IMR-90 (cell line): ENCODE data around the gene ZNF507. TPM values are rescaled to one million over a fixed set of nuclear protein-coding genes. Genes with fewer than 3 reads are reported as not detected.

Experiments used
- ATAC-seq: fragments of 200-7000 bp; cut with Tn5 transposase; 2 replicates; pipeline ENCODE4 v1.9.1; 2020; ENCODE audit warnings: low read depth, mild to moderate bottlenecking, moderate library complexity
- BruUV-seq: library from RNA; stranded (reverse); fragments of 400-500 nt; replicated peaks from 2 replicates; lab custom pipeline; 2021; lab: Mats Ljungman, UMichigan
- CTCF ChIA-PET: fragments of 300-600 bp; formaldehyde crosslinking; extraction: SDS; loops from one replicate; lab custom pipeline; 2021; ENCODE audit warnings: antibody characterized with exemption; lab: Yijun Ruan, JAX
- POLR2A ChIA-PET: fragments of 300-600 bp; sonication (Branson Sonifier 250); formaldehyde crosslinking; loops from one replicate; lab custom pipeline; 2022; ENCODE audit warnings: antibody characterized with exemption; ENCODE audit not compliant: unreplicated experiment; lab: Charles Lee
- DNase-seq: peaks from one replicate; pipeline ENCODE4 v3.0.0; 2013
- H2AFZ ChIP-seq: replicated peaks from 2 replicates; pipeline ENCODE3; 2013; ENCODE audit warnings: low read length, mild to moderate bottlenecking; ENCODE audit not compliant: poor library complexity
- H2AK5ac ChIP-seq: 2 replicates; pipeline ENCODE4 v1.6.1; 2013; ENCODE audit warnings: low read depth, low read length, inconsistent platforms
- H2AK9ac ChIP-seq: replicated peaks from 2 replicates; pipeline ENCODE3; 2013; ENCODE audit warnings: mild to moderate bottlenecking, low read depth, low read length, moderate library complexity; ENCODE audit not compliant: poor library complexity
- H2BK120ac ChIP-seq: 2 replicates; pipeline ENCODE4 v1.6.1; 2013; ENCODE audit warnings: low read depth, low read length, inconsistent platforms
- H2BK15ac ChIP-seq: 3 replicates; pipeline ENCODE4 v1.6.1; 2013; ENCODE audit warnings: low read depth, low read length, inconsistent platforms
- H2BK20ac ChIP-seq: 2 replicates; pipeline ENCODE4 v1.6.1; 2013; ENCODE audit warnings: low read depth, mild to moderate bottlenecking, inconsistent platforms, low read length, moderate library complexity
- H2BK5ac ChIP-seq: 2 replicates; pipeline ENCODE4 v1.6.1; 2013; ENCODE audit warnings: mild to moderate bottlenecking, low read depth, low read length, inconsistent platforms; ENCODE audit not compliant: poor library complexity, severe bottlenecking
- H3K14ac ChIP-seq: replicated peaks from 2 replicates; pipeline ENCODE4 v1.6.1; 2013; ENCODE audit warnings: low read depth, low read length, inconsistent platforms
- H3K18ac ChIP-seq: 2 replicates; pipeline ENCODE4 v1.6.1; 2013; ENCODE audit warnings: low read depth, low read length, control low read depth
- H3K23ac ChIP-seq: 2 replicates; pipeline ENCODE4 v1.6.1; 2013; ENCODE audit warnings: low read depth, low read length, inconsistent platforms
- H3K27ac ChIP-seq: 2 replicates; pipeline ENCODE4 v1.5.1; 2013; ENCODE audit warnings: mild to moderate bottlenecking, control low read depth, low read length; ENCODE audit not compliant: insufficient read depth
- H3K27me3 ChIP-seq: 2 replicates; pipeline ENCODE4 v1.6.1; 2013; ENCODE audit warnings: low read length; ENCODE audit not compliant: control insufficient read depth, insufficient read depth
- H3K36me3 ChIP-seq: 2 replicates; pipeline ENCODE4 v1.6.1; 2013; ENCODE audit warnings: low read length, mixed read lengths; ENCODE audit not compliant: control insufficient read depth, insufficient read depth
- H3K4ac ChIP-seq: 2 replicates; pipeline ENCODE4 v1.6.1; 2013; ENCODE audit warnings: low read depth, low read length, inconsistent platforms
- H3K4me1 ChIP-seq: 2 replicates; pipeline ENCODE4 v1.6.1; 2013; ENCODE audit warnings: low read length, mixed read lengths; ENCODE audit not compliant: control insufficient read depth, insufficient read depth
- H3K4me2 ChIP-seq: 2 replicates; pipeline ENCODE4 v1.6.1; 2013; ENCODE audit warnings: low read depth, mild to moderate bottlenecking, control low read depth, low read length, moderate library complexity
- H3K4me3 ChIP-seq: 2 replicates; pipeline ENCODE4 v1.5.1; 2013; ENCODE audit warnings: low read depth, mild to moderate bottlenecking, control low read depth, low read length, moderate library complexity; ENCODE audit not compliant: insufficient read depth
- H3K56ac ChIP-seq: 2 replicates; pipeline ENCODE4 v1.6.1; 2013; ENCODE audit warnings: low read length, inconsistent platforms; ENCODE audit not compliant: insufficient read depth; ENCODE audit errors: extremely low read depth
- H3K79me1 ChIP-seq, 2 experiments: 2 replicates each; pipeline ENCODE4 v1.6.1; 2013; ENCODE audit warnings: low read length in 2 of 2, inconsistent platforms in 1 of 2, low read depth in 1 of 2
- H3K9ac ChIP-seq: 2 replicates; pipeline ENCODE4 v1.6.1; 2013; ENCODE audit warnings: low read depth, low read length, control low read depth
- H3K9me1 ChIP-seq: 2 replicates; pipeline ENCODE4 v1.6.1; 2013; ENCODE audit warnings: low read length, inconsistent platforms; ENCODE audit not compliant: insufficient read depth
- H3K9me3 ChIP-seq: 2 replicates; pipeline ENCODE4 v1.6.1; 2013; ENCODE audit warnings: low read length; ENCODE audit not compliant: control insufficient read depth, insufficient read depth
- H4K20me1 ChIP-seq: 2 replicates; pipeline ENCODE4 v1.6.1; 2013; ENCODE audit warnings: low read length, inconsistent platforms; ENCODE audit not compliant: insufficient read depth
- H4K5ac ChIP-seq: 2 replicates; pipeline ENCODE4 v1.6.1; 2013; ENCODE audit warnings: mild to moderate bottlenecking, low read depth, low read length, control low read depth
- H4K8ac ChIP-seq, 2 experiments: 2 replicates each; pipeline ENCODE4 v1.6.1; 2013; ENCODE audit warnings: low read depth in 2 of 2, low read length in 2 of 2, control low read depth in 1 of 2, inconsistent platforms in 1 of 2
- H4K91ac ChIP-seq: 2 replicates; pipeline ENCODE4 v1.6.1; 2013; ENCODE audit warnings: low read depth, low read length, inconsistent platforms; ENCODE audit not compliant: insufficient read depth
- CEBPB ChIP-seq: IDR thresholded peaks from 2 replicates; pipeline ENCODE4 v1.6.1; 2012; ENCODE audit warnings: low read depth, low read length, improper control_type of control experiment
- CHD1 ChIP-seq: IDR thresholded peaks from 2 replicates; pipeline ENCODE4 v1.6.1; 2012; ENCODE audit warnings: low read depth, low read length, improper control_type of control experiment
- CTCF ChIP-seq: conservative IDR thresholded peaks from 2 replicates; pipeline ENCODE4 v1.5.1; 2012; ENCODE audit warnings: mild to moderate bottlenecking, low read depth, low read length, improper control_type of control experiment
- ELK1 ChIP-seq: fragments of 150-350 bp; IDR thresholded peaks from 2 replicates; pipeline ENCODE4 v1.6.1; 2016; ENCODE audit warnings: low read depth, mild to moderate bottlenecking, low read length, moderate library complexity, borderline replicate concordance
- FOS ChIP-seq: fragments of 150-350 bp; IDR thresholded peaks from 2 replicates; pipeline ENCODE4 v1.6.1; 2016; ENCODE audit warnings: low read depth, low read length
- MAFK ChIP-seq: IDR thresholded peaks from 2 replicates; pipeline ENCODE4 v1.6.1; 2012; ENCODE audit warnings: low read depth, low read length, improper control_type of control experiment
- MAZ ChIP-seq: IDR thresholded peaks from 2 replicates; pipeline ENCODE4 v1.6.1; 2012; ENCODE audit warnings: low read depth, mild to moderate bottlenecking, low read length, improper control_type of control experiment, moderate library complexity, borderline replicate concordance
- MXI1 ChIP-seq: IDR thresholded peaks from 2 replicates; pipeline ENCODE4 v1.6.1; 2012; ENCODE audit warnings: low read depth, mild to moderate bottlenecking, low read length, moderate library complexity, borderline replicate concordance
- NFE2L2 ChIP-seq: fragments of 150-350 bp; IDR thresholded peaks from 2 replicates; pipeline ENCODE4 v1.6.1; 2016; ENCODE audit warnings: low read depth, mild to moderate bottlenecking, low read length
- RAD21 ChIP-seq: IDR thresholded peaks from 2 replicates; pipeline ENCODE4 v1.6.1; 2012; ENCODE audit warnings: low read length, improper control_type of control experiment
- RCOR1 ChIP-seq: IDR thresholded peaks from 2 replicates; pipeline ENCODE4 v1.6.1; 2012; ENCODE audit warnings: mild to moderate bottlenecking, low read length, improper control_type of control experiment; ENCODE audit not compliant: insufficient replicate concordance
- SMC3 ChIP-seq: fragments of 150-350 bp; IDR thresholded peaks from 2 replicates; pipeline ENCODE4 v1.6.1; 2016; ENCODE audit warnings: low read depth, mild to moderate bottlenecking, antibody characterized with exemption, low read length, moderate library complexity
- WGBS, 2 experiments: methylation state at CpG; one replicate each; pipeline versions ENCODE4 v1.1.5 to v1.1.7; 2013; ENCODE audit warnings: missing lambda C conversion rate in 2 of 2; ENCODE audit not compliant: insufficient read length in 1 of 2; ENCODE audit errors: extremely low coverage in 2 of 2; 5-methylcytosine and 5-hydroxymethylcytosine counted together
- dilution Hi-C: fragments of 300-500 bp; cut with HindIII; formaldehyde crosslinking; loops from one replicate; pipeline ENCODE4 v1.14.3; 2018; ENCODE audit warnings: low sequenced_read_pairs; ENCODE audit not compliant: unreplicated experiment
- in situ Hi-C: fragments of 300-500 bp; cut with MboI; formaldehyde crosslinking; loops from 3 replicates; pipeline ENCODE4 v1.14.3; 2019; ENCODE audit warnings: low sequenced_read_pairs, inconsistent platforms, mixed read lengths
- intact Hi-C: fragments of 100-400 bp; cut with micrococcal nuclease; formaldehyde crosslinking; loops from 2 replicates; pipeline ENCODE4 v1.10.0; 2022
- polyA plus RNA-seq, 3 experiments: library from polyadenylated mRNA; depleted of rRNA; stranded (reverse); fragments of >200 nt; gene quantifications; 2 replicates each; pipeline ENCODE4 v1.2.3, GENCODE V29; 2012; ENCODE audit warnings: low replicate concordance in 1 of 3
- total RNA-seq: library from RNA; depleted of rRNA; stranded (reverse); fragments of >200 nt; gene quantifications from 2 replicates; pipeline ENCODE4 v1.2.3, GENCODE V29; 2012

Gene ZNF507
- total and polyA plus RNA-seq, 2 of the 4 experiments (the other 2 are of a cell fraction) = 9.6 to 19.9 TPM

GRCh38 chr19:32302778-32303177 is 42.6 kb upstream of the ZNF507 start (continued):
- no peak for TF ChIP-seq CTCF
- no peak for TF ChIP-seq NFE2L2

DNA sequence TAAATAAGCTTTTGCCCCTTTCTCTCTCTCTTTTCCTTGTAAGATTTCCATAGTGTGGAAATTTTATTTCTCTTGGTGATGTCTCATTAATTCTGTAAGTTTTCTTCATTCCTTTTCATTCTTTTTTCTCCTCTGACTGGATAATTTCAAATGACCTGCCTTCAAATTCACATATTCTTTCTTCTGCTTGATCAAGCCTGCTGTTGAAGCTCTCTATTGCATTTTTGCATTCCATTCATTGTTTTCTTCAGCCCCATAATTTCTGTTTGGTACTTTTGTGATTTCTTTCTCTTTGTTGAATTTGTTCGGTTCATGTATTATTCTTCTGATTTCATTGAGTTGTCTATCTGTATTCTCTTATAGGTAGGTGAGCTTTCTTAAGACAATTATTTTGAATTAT is 42.2 kb upstream of the ZNF507 start:
- ATAC-seq (no peak), DNase-seq (no peak)
- no CpG with 5 or more reads among the region's 1 CpG for WGBS, 2 experiments
- Histone ChIP-seq H4K5ac (no peak overlapping the region), H3K4me1 (no peaks in the 10 kb centered on the region), H3K14ac (no peak overlapping the region), H3K4me3 (no peak overlapping the region), H3K9ac (no peak overlapping the region), H3K27me3 (no peaks in the 10 kb centered on the region), H4K91ac (no peak overlapping the region), H3K18ac (no peak overlapping the region), H3K4ac (no peak overlapping the region), H3K56ac (no peak overlapping the region), H3K4me2 (no peak overlapping the region), H2BK120ac (no peak overlapping the region), H2AK5ac (no peak overlapping the region), H2AFZ (no peak overlapping the region), H2BK20ac (no peak overlapping the region), H4K8ac (no peak overlapping the region), H3K9me1 (no peaks in the 10 kb centered on the region), H3K27ac (no peak overlapping the region), H3K36me3 (no peaks in the 10 kb centered on the region), H2AK9ac (no peak overlapping the region), H2BK5ac (no peak overlapping the region), H3K23ac (no peak overlapping the region), H2BK15ac (no peak overlapping the region), H3K79me1 (no peaks in the 10 kb centered on the region), H3K9me3 (no peaks in the 10 kb centered on the region), H4K20me1 (no peaks in the 10 kb centered on the region)
- ChIA-PET CTCF (no interaction called here), POLR2A (no interaction called here)
- dilution Hi-C loops = no loop called here
- intact Hi-C loops = no loop called here
- no TSS peak for BruUV-seq
- in situ Hi-C loops = no loop called here
- no peak for TF ChIP-seq MAFK
- TF ChIP-seq CHD1 = no peak
- no peak for TF ChIP-seq MXI1
- TF ChIP-seq CTCF = no peak
- TF ChIP-seq RAD21 = no peak
- no peak for TF ChIP-seq RCOR1
- TF ChIP-seq CEBPB = no peak
- no peak for TF ChIP-seq ELK1
- TF ChIP-seq MAZ = no peak
- no peak for TF ChIP-seq SMC3
- TF ChIP-seq FOS = no peak
- TF ChIP-seq NFE2L2 = no peak
